GM23338 (cell line): Measurements from ENCODE around the gene PPP2R1B. TPM values are rescaled to one million over a fixed set of nuclear protein-coding genes. Genes with fewer than 3 reads are reported as not detected.

Experiments
- ATAC-seq: fragments of 200-7000 bp; cut with Tn5 transposase; 3 replicates; pipeline ENCODE4 v1.9.1; 2020
- DNase-seq: peaks from one replicate; pipeline ENCODE4 v3.0.0-alpha.2; 2015; ENCODE audit warnings: low spot score
- H2AFZ ChIP-seq: fragments of 200-600 bp; sonication (generic); 2 replicates; pipeline ENCODE4 v1.8.0; 2016; ENCODE audit warnings: antibody characterized with exemption, mild to moderate bottlenecking, moderate library complexity
- H3F3A ChIP-seq: fragments of 200-600 bp; sonication (generic); replicated peaks from 2 replicates; pipeline ENCODE4 v1.8.0; 2017; ENCODE audit warnings: antibody characterized with exemption, mixed run types, low read depth
- H3K27ac ChIP-seq: fragments of 200-600 bp; sonication (generic); 2 replicates; pipeline ENCODE4 v1.6.1; 2016; ENCODE audit warnings: low read depth
- H3K27me3 ChIP-seq: fragments of 200-600 bp; sonication (generic); 2 replicates; pipeline ENCODE4 v1.8.0; 2016; ENCODE audit warnings: mild to moderate bottlenecking, mixed run types, moderate library complexity; ENCODE audit not compliant: insufficient read depth
- H3K36me3 ChIP-seq: fragments of 200-600 bp; sonication (generic); 2 replicates; pipeline ENCODE4 v1.8.0; 2016; ENCODE audit warnings: mild to moderate bottlenecking; ENCODE audit not compliant: insufficient read depth
- H3K4me1 ChIP-seq: fragments of 200-600 bp; sonication (generic); 2 replicates; pipeline ENCODE4 v1.8.0; 2016; ENCODE audit warnings: mild to moderate bottlenecking, moderate library complexity; ENCODE audit not compliant: insufficient read depth
- H3K4me2 ChIP-seq: fragments of 200-600 bp; sonication (generic); 2 replicates; pipeline ENCODE4 v1.7.1; 2017; ENCODE audit warnings: mixed run types
- H3K4me3 ChIP-seq: fragments of 200-600 bp; sonication (generic); 2 replicates; pipeline ENCODE4 v1.6.1; 2016; ENCODE audit warnings: mixed run types
- H3K79me2 ChIP-seq: fragments of 200-600 bp; sonication (generic); replicated peaks from 2 replicates; pipeline ENCODE4 v1.8.0; 2017; ENCODE audit warnings: mild to moderate bottlenecking; ENCODE audit not compliant: insufficient read depth
- H3K9me2 ChIP-seq: fragments of 200-600 bp; sonication (generic); 2 replicates; pipeline ENCODE4 v1.8.0; 2017; ENCODE audit not compliant: insufficient read depth
- H4K20me1 ChIP-seq: fragments of 200-600 bp; sonication (generic); replicated peaks from 2 replicates; pipeline ENCODE4 v1.8.0; 2017; ENCODE audit warnings: mild to moderate bottlenecking; ENCODE audit not compliant: insufficient read depth
- H3K27ac Mint-ChIP-seq: 2 replicates; pipeline ENCODE4 v1.8.0; 2020; ENCODE audit warnings: inconsistent platforms, mild to moderate bottlenecking, moderate library complexity, mixed read lengths
- H3K27me3 Mint-ChIP-seq: 3 replicates; pipeline ENCODE4 v1.8.0; 2022; ENCODE audit warnings: low read depth, mild to moderate bottlenecking, moderate library complexity, mixed read lengths, inconsistent platforms; ENCODE audit not compliant: insufficient read depth, poor library complexity
- H3K36me3 Mint-ChIP-seq: 3 replicates; pipeline ENCODE4 v1.8.0; 2021; ENCODE audit warnings: low read depth, mild to moderate bottlenecking, inconsistent platforms, moderate library complexity, mixed read lengths
- H3K4me1 Mint-ChIP-seq: 3 replicates; pipeline ENCODE4 v1.8.0; 2020; ENCODE audit warnings: mild to moderate bottlenecking, inconsistent platforms, mixed read lengths
- H3K4me3 Mint-ChIP-seq: 3 replicates; pipeline ENCODE4 v1.8.0; 2021; ENCODE audit warnings: moderate library complexity, mild to moderate bottlenecking, inconsistent platforms, mixed read lengths
- H3K9me3 Mint-ChIP-seq: 3 replicates; pipeline ENCODE4 v1.8.0; 2020; ENCODE audit warnings: moderate library complexity, mild to moderate bottlenecking, inconsistent platforms, mixed read lengths
- CREB1 ChIP-seq: fragments of 250-450 bp; sonication (Bioruptor Pico); IDR thresholded peaks from 2 replicates; pipeline ENCODE4 v1.5.0; 2020; ENCODE audit warnings: low read depth, mild to moderate bottlenecking, moderate library complexity
- CTCF ChIP-seq, 2 experiments: fragments of 200-600 bp in 1 of 2; sonication (generic) in 1 of 2; conservative IDR thresholded peaks; 2 replicates each; pipeline versions ENCODE4 v1.5.1 to v1.6.1; 2016 to 2017; ENCODE audit warnings: antibody characterized with exemption in 2 of 2, low read depth in 2 of 2, mild to moderate bottlenecking in 2 of 2, moderate library complexity in 1 of 2
- ETS1 ChIP-seq: IDR thresholded peaks from 2 replicates; pipeline ENCODE4 v1.6.1; 2016; ENCODE audit warnings: antibody characterized with exemption
- EZH2 ChIP-seq: fragments of 200-600 bp; sonication (generic); IDR thresholded peaks from one replicate; pipeline ENCODE4 v1.8.0; 2017; ENCODE audit warnings: antibody characterized with exemption, mild to moderate bottlenecking, low read depth; ENCODE audit not compliant: unreplicated experiment
- EZH2phosphoT487 ChIP-seq: fragments of 200-600 bp; sonication (generic); IDR thresholded peaks from one replicate; pipeline ENCODE4 v1.8.1; 2018; ENCODE audit warnings: antibody characterized with exemption; ENCODE audit not compliant: unreplicated experiment
- JUNB ChIP-seq: IDR thresholded peaks from one replicate; pipeline ENCODE4 v1.6.1; 2016; ENCODE audit warnings: antibody characterized with exemption; ENCODE audit not compliant: unreplicated experiment
- NANOG ChIP-seq: IDR thresholded peaks from 2 replicates; pipeline ENCODE4 v1.6.1; 2016; ENCODE audit warnings: antibody characterized with exemption, borderline replicate concordance
- POLR2AphosphoS5 ChIP-seq: IDR thresholded peaks from 2 replicates; pipeline ENCODE4 v1.6.1; 2016; ENCODE audit warnings: antibody characterized with exemption, low read depth
- REST ChIP-seq: IDR thresholded peaks from one replicate; pipeline ENCODE4 v1.6.1; 2018; ENCODE audit warnings: antibody characterized with exemption; ENCODE audit not compliant: unreplicated experiment
- STAT1 ChIP-seq: IDR thresholded peaks from one replicate; pipeline ENCODE4 v1.6.1; 2016; ENCODE audit warnings: antibody characterized with exemption; ENCODE audit not compliant: unreplicated experiment
- ZNF114 ChIP-seq: fragments of 250-450 bp; sonication (Bioruptor Pico); IDR thresholded peaks from 2 replicates; pipeline ENCODE4 v1.5.0; 2020; ENCODE audit warnings: mild to moderate bottlenecking, moderate library complexity
- ZNF331 ChIP-seq: fragments of 250-450 bp; sonication (Bioruptor Pico); IDR thresholded peaks from 2 replicates; pipeline ENCODE4 v1.5.0; 2020; ENCODE audit warnings: low read depth, mild to moderate bottlenecking, moderate library complexity
- ZNF462 ChIP-seq: fragments of 250-450 bp; sonication (Bioruptor Pico); IDR thresholded peaks from 2 replicates; pipeline ENCODE4 v1.5.0; 2020; ENCODE audit warnings: mild to moderate bottlenecking, moderate library complexity
- polyA plus RNA-seq: library from polyadenylated mRNA; unstranded; fragments of >200 nt; fragmentation: Nextera tagmentation; extraction: Ambion mirVana; gene quantifications from 2 replicates; pipeline ENCODE4 v1.2.1, GENCODE V29; 2016
- total RNA-seq: library from RNA; depleted of rRNA; stranded (reverse); fragments of >200 nt; shearing (Covaris generic); gene quantifications from 2 replicates; pipeline ENCODE4 v1.2.3, GENCODE V29; 2014

PPP2R1B gene
- total and polyA plus RNA-seq, 2 experiments from 2014 or later = 18.5 to 82.0 TPM

GRCh38 chr11:111729071-111729830 is 36.9 kb downstream of the PPP2R1B start:
- H3K27me3 Mint-ChIP-seq = peaks cover 5% of the 10 kb centered on the region
- ATAC-seq (no peak), DNase-seq (no peak)
- no peaks in the 10 kb centered on the region for H3F3A ChIP-seq
- H3K79me2 ChIP-seq = no peaks in the 10 kb centered on the region
- H3K36me3 Mint-ChIP-seq = peaks cover 14% of the 10 kb centered on the region; the same call in 2 of the 3 replicates
- H3K4me3 ChIP-seq = no peak overlapping the region
- H3K27ac ChIP-seq = no peak overlapping the region
- H3K27ac Mint-ChIP-seq = no peak overlapping the region
- H3K4me3 Mint-ChIP-seq = no peak overlapping the region
- H3K4me1 ChIP-seq = no peaks in the 10 kb centered on the region
- TF ChIP-seq EZH2phosphoT487 (no peak), NANOG (no peak), ETS1 (no peak), JUNB (no peak), EZH2 (no peak), CTCF (conservative IDR thresholded peaks at IDR 0.05; ENCODE audit: low read depth in 2 of 2) (no peak), ZNF462 (CRISPR knock-in tag) (no peak), REST (no peak), ZNF114 (CRISPR knock-in tag) (no peak), CREB1 (no peak), STAT1 (no peak), POLR2AphosphoS5 (no peak), ZNF331 (CRISPR knock-in tag) (no peak)
- no peaks in the 10 kb centered on the region for H3K27me3 ChIP-seq
- no peaks in the 10 kb centered on the region for H3K9me2 ChIP-seq
- H3K36me3 ChIP-seq = no peaks in the 10 kb centered on the region
- H4K20me1 ChIP-seq = no peaks in the 10 kb centered on the region
- H3K4me2 ChIP-seq = no peak overlapping the region
- H2AFZ ChIP-seq = no peak overlapping the region
- H3K9me3 Mint-ChIP-seq = no peaks in the 10 kb centered on the region
- peaks cover 13% of the 10 kb centered on the region for H3K4me1 Mint-ChIP-seq
